H9 (cell line): ENCODE data around the gene PANX2. TPM values are rescaled to one million over a fixed set of nuclear protein-coding genes. Genes with fewer than 3 reads are reported as not detected.

ENCODE experiments used
- DNase-seq: peaks from one replicate; pipeline ENCODE4 v3.0.0-alpha.2; 2017
- H2AFZ ChIP-seq: one replicate; pipeline ENCODE4 v1.6.1; 2013; ENCODE audit warnings: mild to moderate bottlenecking, low read length, control low read depth, moderate library complexity
- H2AK5ac ChIP-seq: 2 replicates; pipeline ENCODE4 v1.6.1; 2013; ENCODE audit warnings: low read length, control low read depth, mixed read lengths; ENCODE audit not compliant: insufficient read length
- H2BK120ac ChIP-seq: one replicate; pipeline ENCODE4 v1.6.1; 2013; ENCODE audit warnings: low read depth, mild to moderate bottlenecking, low read length, control low read depth, inconsistent platforms; ENCODE audit not compliant: poor library complexity, severe bottlenecking
- H2BK12ac ChIP-seq: 2 replicates; pipeline ENCODE4 v1.6.1; 2013; ENCODE audit warnings: low read length, control low read depth, mixed read lengths, low read depth; ENCODE audit not compliant: insufficient read length
- H2BK15ac ChIP-seq: 2 replicates; pipeline ENCODE4 v1.6.1; 2013; ENCODE audit warnings: low read depth, low read length, control low read depth
- H2BK20ac ChIP-seq: one replicate; pipeline ENCODE4 v1.6.1; 2013; ENCODE audit warnings: low read depth, mild to moderate bottlenecking, low read length, control low read depth, inconsistent platforms; ENCODE audit not compliant: poor library complexity, severe bottlenecking
- H2BK5ac ChIP-seq: 2 replicates; pipeline ENCODE4 v1.6.1; 2013; ENCODE audit warnings: low read length, control low read depth, mixed read lengths; ENCODE audit not compliant: insufficient read length
- H3K14ac ChIP-seq: 2 replicates; pipeline ENCODE4 v1.6.1; 2013; ENCODE audit warnings: low read length, control low read depth; ENCODE audit not compliant: insufficient read depth
- H3K18ac ChIP-seq: 2 replicates; pipeline ENCODE4 v1.6.1; 2013; ENCODE audit warnings: low read depth, mild to moderate bottlenecking, mixed read lengths, low read length, control low read depth; ENCODE audit not compliant: insufficient read length
- H3K23ac ChIP-seq: 2 replicates; pipeline ENCODE4 v1.6.1; 2013; ENCODE audit warnings: low read length, control low read depth, mixed read lengths, low read depth; ENCODE audit not compliant: insufficient read length
- H3K23me2 ChIP-seq: 2 replicates; pipeline ENCODE4 v1.6.1; 2013; ENCODE audit warnings: low read depth, mild to moderate bottlenecking, mixed read lengths, low read length, control low read depth; ENCODE audit not compliant: insufficient read length, poor library complexity, severe bottlenecking
- H3K27ac ChIP-seq: 2 replicates; pipeline ENCODE4 v1.5.1; 2013; ENCODE audit warnings: low read length, control low read depth, mixed read lengths, low read depth; ENCODE audit not compliant: insufficient read length
- H3K27me3 ChIP-seq: 2 replicates; pipeline ENCODE4 v1.6.1; 2013; ENCODE audit warnings: low read length, control low read depth, inconsistent platforms; ENCODE audit not compliant: insufficient read depth
- H3K4ac ChIP-seq: 2 replicates; pipeline ENCODE4 v1.6.1; 2013; ENCODE audit warnings: low read depth, mild to moderate bottlenecking, control low read depth, inconsistent platforms, low read length, moderate library complexity
- H3K4me1 ChIP-seq: 2 replicates; pipeline ENCODE4 v1.6.1; 2013; ENCODE audit warnings: low read length, control low read depth, inconsistent platforms; ENCODE audit not compliant: insufficient read depth
- H3K4me2 ChIP-seq: 2 replicates; pipeline ENCODE4 v1.6.1; 2013; ENCODE audit warnings: low read length, control low read depth, mixed read lengths; ENCODE audit not compliant: insufficient read length, insufficient read depth
- H3K56ac ChIP-seq: 2 replicates; pipeline ENCODE4 v1.6.1; 2013; ENCODE audit warnings: low read depth, mild to moderate bottlenecking, mixed read lengths, low read length, control low read depth; ENCODE audit not compliant: insufficient read length
- H3K79me1 ChIP-seq: 2 replicates; pipeline ENCODE4 v1.6.1; 2013; ENCODE audit warnings: low read depth, mild to moderate bottlenecking, moderate library complexity, low read length, control low read depth, inconsistent platforms; ENCODE audit not compliant: insufficient read depth, poor library complexity, severe bottlenecking
- H3K79me2 ChIP-seq: 2 replicates; pipeline ENCODE4 v1.6.1; 2013; ENCODE audit warnings: low read length, control low read depth, inconsistent platforms; ENCODE audit not compliant: insufficient read depth
- H3K9ac ChIP-seq: 2 replicates; pipeline ENCODE4 v1.6.1; 2013; ENCODE audit warnings: low read length, control low read depth, mixed read lengths; ENCODE audit not compliant: insufficient read length; ENCODE audit errors: extremely low read depth
- H3K9me3 ChIP-seq: one replicate; pipeline ENCODE4 v1.6.1; 2013; ENCODE audit warnings: low read depth, low read length, inconsistent platforms; ENCODE audit not compliant: control insufficient read depth
- H3T11ph ChIP-seq: one replicate; pipeline ENCODE4 v1.6.1; 2013; ENCODE audit warnings: mild to moderate bottlenecking, low read length, control low read depth, inconsistent platforms
- H4K20me1 ChIP-seq: one replicate; pipeline ENCODE4 v1.6.1; 2013; ENCODE audit not compliant: control insufficient read depth, insufficient read length, insufficient read depth
- H4K5ac ChIP-seq: 2 replicates; pipeline ENCODE4 v1.6.1; 2013; ENCODE audit warnings: low read depth, mild to moderate bottlenecking, mixed read lengths, low read length, control low read depth; ENCODE audit not compliant: insufficient read length
- H4K8ac ChIP-seq: replicated peaks from 2 replicates; pipeline ENCODE4 v1.6.1; 2013; ENCODE audit warnings: low read length, control low read depth, mixed read lengths, low read depth; ENCODE audit not compliant: insufficient read length
- H4K91ac ChIP-seq: 2 replicates; pipeline ENCODE4 v1.6.1; 2013; ENCODE audit warnings: low read depth, mild to moderate bottlenecking, moderate library complexity, mixed read lengths, low read length, control low read depth; ENCODE audit not compliant: insufficient read length
- H3K27ac Mint-ChIP-seq, 3 experiments: 2 replicates in 2 of 3; 3 replicates in 1 of 3; pipeline ENCODE4 v1.8.0; 2020 to 2021; ENCODE audit warnings: mixed read lengths in 3 of 3, mild to moderate bottlenecking in 1 of 3, moderate library complexity in 1 of 3
- H3K27me3 Mint-ChIP-seq: 2 replicates; pipeline ENCODE4 v1.8.0; 2021; ENCODE audit warnings: low read depth, mild to moderate bottlenecking, moderate library complexity, mixed read lengths
- H3K36me3 Mint-ChIP-seq, 3 experiments: 2 replicates in 2 of 3; 3 replicates in 1 of 3; pipeline ENCODE4 v1.8.0; 2020 to 2021; ENCODE audit warnings: low read depth in 3 of 3, mixed read lengths in 3 of 3; ENCODE audit not compliant: insufficient read depth in 1 of 3
- H3K4me1 Mint-ChIP-seq, 2 experiments: 2 replicates each; pipeline ENCODE4 v1.8.0; 2020; ENCODE audit warnings: mixed read lengths in 2 of 2
- H3K4me3 Mint-ChIP-seq, 2 experiments: 2 replicates in 1 of 2; 3 replicates in 1 of 2; pipeline ENCODE4 v1.8.0; 2020 to 2021; ENCODE audit warnings: mild to moderate bottlenecking in 2 of 2, mixed read lengths in 2 of 2, moderate library complexity in 1 of 2
- H3K9me3 Mint-ChIP-seq, 2 experiments: 2 replicates in 1 of 2; 3 replicates in 1 of 2; pipeline ENCODE4 v1.8.0; 2020; ENCODE audit warnings: mild to moderate bottlenecking in 2 of 2, mixed read lengths in 2 of 2, moderate library complexity in 1 of 2
- CTCF ChIP-seq: fragments of 200-600 bp; sonication (generic); conservative IDR thresholded peaks from 3 replicates; pipeline ENCODE4 v1.8.0; 2021; ENCODE audit warnings: antibody characterized with exemption, mild to moderate bottlenecking
- WGBS: extraction: QIAGEN DNeasy Blood & Tissue Kit; methylation state at CpG from one replicate; pipeline ENCODE4 v1.1.7; 2013; ENCODE audit warnings: missing lambda C conversion rate, low lambda C conversion rate, mixed read lengths; ENCODE audit not compliant: insufficient read length; ENCODE audit errors: extremely low coverage; 5-methylcytosine and 5-hydroxymethylcytosine counted together
- total RNA-seq: library from RNA; stranded (reverse); gene quantifications from 2 replicates; pipeline ENCODE4 v1.2.1, GENCODE V29; 2021

The PANX2 gene
- total RNA-seq, 1 experiment from 2014 or later, result 8.0 TPM

GRCh38 chr22:50134481-50134880, 36.0 kb upstream of the PANX2 start:
- Mint-ChIP-seq H3K4me3 (no peak overlapping the region), H3K27me3 (peaks cover 4% of the 10 kb centered on the region), H3K27ac (no peak overlapping the region), H3K4me1 (no peaks in the 10 kb centered on the region), H3K9me3 (peaks cover 0 to 3% of the 10 kb centered on the region in 2 experiments; a peak in 1 of 5 replicates), H3K36me3 (no peaks in the 10 kb centered on the region)
- Histone ChIP-seq H3K9ac (no peak overlapping the region), H3K4me2 (no peak overlapping the region), H2BK15ac (no peak overlapping the region), H3K23me2 (no peaks in the 10 kb centered on the region), H4K20me1 (no peaks in the 10 kb centered on the region), H2BK20ac (no peak overlapping the region), H3K79me2 (no peaks in the 10 kb centered on the region), H2AK5ac (no peak overlapping the region), H2BK120ac (no peak overlapping the region), H3K79me1 (no peaks in the 10 kb centered on the region), H3K56ac (no peak overlapping the region), H3K27me3 (no peaks in the 10 kb centered on the region), H3K18ac (no peak overlapping the region), H4K91ac (no peak overlapping the region), H3K9me3 (no peaks in the 10 kb centered on the region), H3K23ac (no peak overlapping the region), H4K8ac (no peak overlapping the region), H3T11ph (no peak overlapping the region), H2AFZ (no peak overlapping the region), H3K4me1 (no peaks in the 10 kb centered on the region), H2BK5ac (no peak overlapping the region), H2BK12ac (no peak overlapping the region), H3K27ac (no peak overlapping the region), H3K14ac (no peak overlapping the region), H4K5ac (no peak overlapping the region), H3K4ac (no peak overlapping the region)
- no peak for TF ChIP-seq CTCF
- DNase-seq, result no peak
- WGBS, result no CpG with 5 or more reads among the region's 10 CpGs
